ENCODE results near the gene GRIFIN.

- TF ChIP-seq CTCF (IDR thresholded peaks at IDR 0.05) (no peak), POLR2A (IDR thresholded peaks at IDR 0.05) (no peak)
Observed at GRCh38 chr7:2503056-2503941, 27.1 kb upstream of the GRIFIN start.
